ENCODE results near the gene RNF112. TPM values are rescaled to one million over a fixed set of nuclear protein-coding genes. Genes with fewer than 3 reads are reported as not detected.
A peak's percentile ranks its signal among the peaks of the same experiment; 100 is the strongest.

RNF112 gene
- total RNA-seq, 1 experiment from 2014 or later = 0.81 TPM

DNA sequence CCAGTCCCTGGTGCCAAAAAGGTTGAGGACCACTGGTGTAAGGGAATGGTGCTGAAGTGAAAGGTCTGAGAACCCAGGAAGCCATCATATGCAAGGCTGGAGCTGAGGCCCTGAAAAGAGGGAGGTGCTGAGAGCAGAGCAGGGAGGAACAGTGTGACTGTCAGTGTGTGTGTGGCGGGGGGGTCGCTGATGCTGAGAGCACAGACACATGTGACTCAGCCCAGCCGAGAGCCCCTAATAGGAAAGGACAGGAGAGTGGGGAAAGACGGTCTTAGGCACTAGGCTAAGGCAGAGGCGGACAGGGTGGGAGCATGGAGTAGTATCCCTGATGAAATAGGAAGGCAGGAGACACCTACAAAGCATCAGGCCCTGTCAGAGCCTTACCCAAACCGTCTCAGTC lies 49.7 kb upstream of the RNF112 start:
- no peaks in the 10 kb centered on the region for H3K79me1 ChIP-seq (ENCODE audit: insufficient read depth, low read depth, low read length, poor library complexity, severe bottlenecking)
- Mint-ChIP-seq H3K4me3 (peak overlapping the region; percentile 50 to 73), H3K27ac (no peak overlapping the region; a peak in 1 of 7 replicates), H3K27me3 (ENCODE audit: low read depth) (peaks cover 5% of the 10 kb centered on the region; the same call in 1 of the 2 replicates), H3K9me3 (no peaks in the 10 kb centered on the region), H3K4me1 (peaks cover 22 to 30% of the 10 kb centered on the region in 2 experiments), H3K36me3 (ENCODE audit: insufficient read depth in 1 of 3, low read depth in 3 of 3) (peaks cover 9 to 33% (median 29%) of the 10 kb centered on the region in 3 experiments)
- H3K18ac ChIP-seq (ENCODE audit: insufficient read length, low read depth, low read length) = no peak overlapping the region
- H3K79me2 ChIP-seq (ENCODE audit: insufficient read depth, low read length) = 0 out of 2 replicates have a peak, but pooled peaks cover 2% of the 10 kb centered on the region
- no peak overlapping the region for H2BK120ac ChIP-seq (ENCODE audit: low read depth, low read length, poor library complexity, severe bottlenecking)
- no peak overlapping the region for H3K9ac ChIP-seq (ENCODE audit: extremely low read depth, insufficient read length, low read length)
- no CpG with 5 or more reads among the region's 6 CpGs for WGBS (ENCODE audit: extremely low coverage, insufficient read length, low lambda C conversion rate)
- H2AK5ac ChIP-seq (ENCODE audit: insufficient read length, low read length) = no peak overlapping the region
- H4K8ac ChIP-seq (replicated peaks; ENCODE audit: insufficient read length, low read depth, low read length) = no peak overlapping the region
- no peak overlapping the region for H3T11ph ChIP-seq (ENCODE audit: low read length)
- no peaks in the 10 kb centered on the region for H3K9me3 ChIP-seq (ENCODE audit: control insufficient read depth, low read depth, low read length)
- no peaks in the 10 kb centered on the region for H4K20me1 ChIP-seq (ENCODE audit: control insufficient read depth, insufficient read depth, insufficient read length)
- H3K27ac ChIP-seq (ENCODE audit: insufficient read length, low read depth, low read length) = no peak overlapping the region
- no peak for DNase-seq
- H2BK15ac ChIP-seq (ENCODE audit: low read depth, low read length) = no peak overlapping the region
- H3K23ac ChIP-seq (ENCODE audit: insufficient read length, low read depth, low read length) = no peak overlapping the region
- H3K27me3 ChIP-seq (ENCODE audit: insufficient read depth, low read length) = no peaks in the 10 kb centered on the region
- H2BK5ac ChIP-seq (ENCODE audit: insufficient read length, low read length) = no peak overlapping the region
- H3K23me2 ChIP-seq (ENCODE audit: insufficient read length, low read depth, low read length, poor library complexity, severe bottlenecking) = no peaks in the 10 kb centered on the region
- no peak overlapping the region for H3K14ac ChIP-seq (ENCODE audit: insufficient read depth, low read length)
- H3K4me1 ChIP-seq (ENCODE audit: insufficient read depth, low read length) = no peaks in the 10 kb centered on the region
- no peak overlapping the region for H4K5ac ChIP-seq (ENCODE audit: insufficient read length, low read depth, low read length)
- H3K56ac ChIP-seq (ENCODE audit: insufficient read length, low read depth, low read length) = no peak overlapping the region
- H2AFZ ChIP-seq (ENCODE audit: low read length) = no peak overlapping the region
- H3K4ac ChIP-seq (ENCODE audit: low read depth, low read length) = no peak overlapping the region
- TF ChIP-seq, protein P1, sequence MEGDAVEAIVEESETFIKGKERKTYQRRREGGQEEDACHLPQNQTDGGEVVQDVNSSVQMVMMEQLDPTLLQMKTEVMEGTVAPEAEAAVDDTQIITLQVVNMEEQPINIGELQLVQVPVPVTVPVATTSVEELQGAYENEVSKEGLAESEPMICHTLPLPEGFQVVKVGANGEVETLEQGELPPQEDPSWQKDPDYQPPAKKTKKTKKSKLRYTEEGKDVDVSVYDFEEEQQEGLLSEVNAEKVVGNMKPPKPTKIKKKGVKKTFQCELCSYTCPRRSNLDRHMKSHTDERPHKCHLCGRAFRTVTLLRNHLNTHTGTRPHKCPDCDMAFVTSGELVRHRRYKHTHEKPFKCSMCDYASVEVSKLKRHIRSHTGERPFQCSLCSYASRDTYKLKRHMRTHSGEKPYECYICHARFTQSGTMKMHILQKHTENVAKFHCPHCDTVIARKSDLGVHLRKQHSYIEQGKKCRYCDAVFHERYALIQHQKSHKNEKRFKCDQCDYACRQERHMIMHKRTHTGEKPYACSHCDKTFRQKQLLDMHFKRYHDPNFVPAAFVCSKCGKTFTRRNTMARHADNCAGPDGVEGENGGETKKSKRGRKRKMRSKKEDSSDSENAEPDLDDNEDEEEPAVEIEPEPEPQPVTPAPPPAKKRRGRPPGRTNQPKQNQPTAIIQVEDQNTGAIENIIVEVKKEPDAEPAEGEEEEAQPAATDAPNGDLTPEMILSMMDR (conservative IDR thresholded peaks at IDR 0.05) = no peak
- no peak overlapping the region for H2BK12ac ChIP-seq (ENCODE audit: insufficient read length, low read depth, low read length)
- no peak overlapping the region for H2BK20ac ChIP-seq (ENCODE audit: low read depth, low read length, poor library complexity, severe bottlenecking)
- H4K91ac ChIP-seq (ENCODE audit: insufficient read length, low read depth, low read length) = no peak overlapping the region
- peak overlapping the region; percentile 58 for H3K4me2 ChIP-seq (ENCODE audit: insufficient read depth, insufficient read length, low read length)

Data from H9 (cell line).